H1 (cell line): ENCODE measurements around the gene CNOT3. TPM values are rescaled to one million over a fixed set of nuclear protein-coding genes. Genes with fewer than 3 reads are reported as not detected.
A peak's percentile ranks its signal among the peaks of the same experiment; 100 is the strongest.

Source experiments
- ASH2L ChIP-seq: fragments of 200-600, 300-600 bp; sonication (generic); IDR thresholded peaks from one replicate; pipeline ENCODE4 v1.7.1; 2017; ENCODE audit warnings: low read length
- ATF3 ChIP-seq: IDR thresholded peaks from 2 replicates; pipeline ENCODE4 v1.6.1; 2011; ENCODE audit warnings: low read depth, mild to moderate bottlenecking, low read length; ENCODE audit not compliant: insufficient read depth
- CBX5 ChIP-seq: fragments of 300-800, 300-1000 bp; sonication (generic); IDR thresholded peaks from 2 replicates; pipeline ENCODE4 v1.7.1; 2016; ENCODE audit warnings: antibody characterized with exemption, low read length, low read depth
- CBX8 ChIP-seq: fragments of 300-800, 300-1000 bp; sonication (generic); IDR thresholded peaks from 2 replicates; pipeline ENCODE4 v1.7.1; 2016; ENCODE audit warnings: low read depth, low read length, borderline replicate concordance
- CEBPB ChIP-seq: IDR thresholded peaks from 2 replicates; pipeline ENCODE4 v1.6.1; 2012; ENCODE audit warnings: low read depth, low read length
- CHD2 ChIP-seq: IDR thresholded peaks from 2 replicates; pipeline ENCODE4 v1.6.1; 2012; ENCODE audit warnings: low read length, improper control_type of control experiment
- CREB1 ChIP-seq: IDR thresholded peaks from 2 replicates; pipeline ENCODE4 v1.6.1; 2012; ENCODE audit warnings: inconsistent platforms
- CTBP2 ChIP-seq: IDR thresholded peaks from 2 replicates; pipeline ENCODE4 v1.7.0; 2011; ENCODE audit warnings: borderline replicate concordance, mild to moderate bottlenecking, moderate library complexity, mixed read lengths, low read length; ENCODE audit not compliant: insufficient read depth, insufficient read length
- CTCF ChIP-seq, 3 experiments: IDR thresholded peaks; 1 replicate in 2 of 3; 2 replicates in 1 of 3; pipeline versions ENCODE4 v1.5.1 to v1.6.1; 2011; ENCODE audit warnings: low read length in 3 of 3, mild to moderate bottlenecking in 3 of 3, inconsistent platforms in 2 of 3, low read depth in 1 of 3, moderate library complexity in 1 of 3; ENCODE audit not compliant: insufficient read depth in 1 of 3; ENCODE audit errors: control extremely low read depth in 1 of 3
- EGR1 ChIP-seq: IDR thresholded peaks from 2 replicates; pipeline ENCODE4 v1.6.1; 2011; ENCODE audit warnings: low read depth, low read length, borderline replicate concordance
- EP300 ChIP-seq, 2 experiments: IDR thresholded peaks; 1 replicate in 1 of 2; 2 replicates in 1 of 2; pipeline ENCODE4 v1.6.1; 2011 to 2012; ENCODE audit warnings: low read depth in 2 of 2, low read length in 2 of 2, mild to moderate bottlenecking in 2 of 2, borderline replicate concordance in 1 of 2, inconsistent platforms in 1 of 2, moderate library complexity in 1 of 2
- GABPA ChIP-seq: IDR thresholded peaks from 2 replicates; pipeline ENCODE4 v1.6.1; 2011; ENCODE audit warnings: mild to moderate bottlenecking, low read length, moderate library complexity, borderline replicate concordance; ENCODE audit not compliant: insufficient read depth
- JUND ChIP-seq: IDR thresholded peaks from 2 replicates; pipeline ENCODE4 v1.6.1; 2011; ENCODE audit warnings: mild to moderate bottlenecking, improper control_type of control experiment, low read length
- POU5F1 ChIP-seq: IDR thresholded peaks from 2 replicates; pipeline ENCODE4 v1.6.1; 2011; ENCODE audit warnings: low read depth, mild to moderate bottlenecking, low read length, moderate library complexity
- RBBP5 ChIP-seq: IDR thresholded peaks from 2 replicates; pipeline ENCODE4 v1.7.1; 2012; ENCODE audit warnings: low read depth, mild to moderate bottlenecking, inconsistent platforms, low read length, moderate library complexity, borderline replicate concordance
- SAP30 ChIP-seq: fragments of 300-600 bp; sonication (generic); IDR thresholded peaks from 2 replicates; pipeline ENCODE4 v1.7.1; 2012; ENCODE audit warnings: low read length, moderate library complexity, mild to moderate bottlenecking, inconsistent platforms; ENCODE audit not compliant: insufficient read depth, insufficient replicate concordance
- SIRT6 ChIP-seq: IDR thresholded peaks from one replicate; pipeline ENCODE4 v1.7.1; 2012; ENCODE audit warnings: low read length, inconsistent platforms
- SP1 ChIP-seq: IDR thresholded peaks from 2 replicates; pipeline ENCODE4 v1.6.1; 2011; ENCODE audit warnings: low read depth, low read length
- USF2 ChIP-seq: IDR thresholded peaks from 2 replicates; pipeline ENCODE4 v1.6.1; 2011; ENCODE audit warnings: low read length, improper control_type of control experiment
- polyA plus RNA-seq, 7 experiments: library from polyadenylated mRNA; depleted of rRNA in 3 of 7; stranded (reverse) in 5 of 7; unstranded in 2 of 7; fragments of >200 nt in 5 of 7; fragments of 200-250 nt in 2 of 7; gene quantifications; 1 replicate in 5 of 7; 2 replicates in 1 of 7; 4 replicates in 1 of 7; pipeline versions ENCODE4 v1.2.1 to v1.2.3, GENCODE V29; 2011 to 2013; ENCODE audit warnings: missing spikeins in 2 of 7, mixed read lengths in 2 of 7
- total RNA-seq: library from RNA; stranded (reverse); fragmentation: NEBNext Ultra II Directional; extraction: Animal tissue kit (Norgen Biotek cat#: 25700); gene quantifications from 2 replicates; pipeline ENCODE4 v1.2.1, GENCODE V29; 2021

Gene CNOT3
- total and polyA plus RNA-seq, 2 of the 8 experiments (the other 6 are each of a cell fraction or from before 2014, with no cell fraction given): 21.2 to 86.4 TPM

- TF ChIP-seq EGR1 (no peak), CBX5 (no peak), POU5F1 (no peak), EP300 (IDR thresholded peaks at IDR 0.05; ENCODE audit: borderline replicate concordance in 1 of 2, low read depth in 2 of 2, low read length in 2 of 2) (0 out of 3 replicates have a peak, but pooled peaks of 1 of the 2 experiments have one; percentile 53), USF2 (no peak), CBX8 (no peak), CREB1 (peak; percentile 99), SIRT6 (no peak), CHD2 (peak; percentile 61), RBBP5 (peak; percentile 73), JUND (no peak), SAP30 (no peak), CTBP2 (no peak), SP1 (peak; percentile 94), ASH2L (peak; percentile 94), ATF3 (peak; percentile 97), GABPA (no peak), CEBPB (no peak), CTCF (IDR thresholded peaks at IDR 0.05; ENCODE audit: control extremely low read depth in 1 of 3, insufficient read depth in 1 of 3, low read depth in 1 of 3, low read length in 3 of 3) (no peak)
Measured at GRCh38 chr19:54115109-54116063, 22.2 kb upstream of the CNOT3 start, which contains the start of the genes PRPF31 and TFPT (continued).
